Adrenal gland (tissue), 12 donors: ENCODE measurements around the gene NKAIN2. TPM values are rescaled to one million over a fixed set of nuclear protein-coding genes. Genes with fewer than 3 reads are reported as not detected.

Experiments used
- DNase-seq, 7 donors: peaks; one replicate each; pipeline ENCODE4 v3.0.0-alpha.2; 2019 to 2020
- H3K27ac ChIP-seq, 5 donors: fragments of 200-600 bp; sonication (generic) in 4 of 5; 1 replicate in 3 of 5; 2 replicates in 2 of 5; pipeline versions ENCODE4 v1.5.1 to v1.8.0; 2016 to 2020; ENCODE audit warnings: mild to moderate bottlenecking in 1 of 5
- H3K27me3 ChIP-seq: fragments of 200-600 bp; 2 replicates; pipeline ENCODE4 v1.8.0; 2021
- H3K36me3 ChIP-seq, 2 donors: fragments of 200-600 bp; replicated peaks in 1 of 2; 1 replicate in 1 of 2; 2 replicates in 1 of 2; pipeline versions ENCODE4 v1.5.1 to v1.8.0; 2018 to 2022
- H3K4me1 ChIP-seq, 2 donors: fragments of 200-600 bp; replicated peaks in 1 of 2; 1 replicate in 1 of 2; 2 replicates in 1 of 2; pipeline versions ENCODE4 v1.5.1 to v1.8.0; 2018 to 2021
- H3K4me3 ChIP-seq, 4 donors: fragments of 200-600 bp; sonication (generic) in 3 of 4; one replicate each; pipeline ENCODE4 v1.5.1; 2016 to 2018
- H3K9me3 ChIP-seq, 3 donors: fragments of 200-600 bp; sonication (generic) in 1 of 3; replicated peaks in 1 of 3; 1 replicate in 2 of 3; 2 replicates in 1 of 3; pipeline versions ENCODE4 v1.5.1 to v1.8.0; 2016 to 2021
- CTCF ChIP-seq, 6 experiments: fragments of 450-650 bp in 4 of 6; fragments of 200-600 bp in 2 of 6; sonication (generic) in 1 of 6; IDR thresholded peaks; 1 replicate in 5 of 6; 2 replicates in 1 of 6; pipeline versions ENCODE4 v1.5.1 to v1.8.0; 2016 to 2021; ENCODE audit warnings: antibody characterized with exemption in 6 of 6, mild to moderate bottlenecking in 2 of 6, moderate library complexity in 1 of 6
- POLR2A ChIP-seq, 2 donors: fragments of 450-650 bp; IDR thresholded peaks; one replicate each; pipeline ENCODE4 v1.6.1; 2017; ENCODE audit warnings: antibody characterized with exemption in 2 of 2, mild to moderate bottlenecking in 2 of 2, moderate library complexity in 1 of 2
- WGBS, 4 donors: extraction: QIAGEN DNeasy Blood & Tissue Kit in 2 of 4; methylation state at CpG; one replicate each; pipeline versions ENCODE4 v1.1.5 to v1.1.7; 2013 to 2017; 5-methylcytosine and 5-hydroxymethylcytosine counted together
- intact Hi-C, 2 donors: fragments of 100-400 bp; cut with DNase I; formaldehyde crosslinking; loops; one replicate each; pipeline versions ENCODE4 v1.14.1 to v1.15.0; 2022 to 2023
- polyA plus RNA-seq, 3 donors: library from polyadenylated mRNA; stranded (reverse); fragments of 200-250 nt in 2 of 3; fragments of 350-450 nt in 1 of 3; fragmentation: Illumina TruSeq in 1 of 3; extraction: RNeasy Lipid Tissue Mini Kit (QIAGEN cat#74804) in 1 of 3; gene quantifications; one replicate each; pipeline ENCODE4 v1.2.3, GENCODE V29; 2013 to 2014
- total RNA-seq, 9 donors: library from RNA; depleted of rRNA in 4 of 9; stranded (reverse); fragments of >200 nt in 4 of 9; fragments of 120-200 nt in 1 of 9; fragmentation: NEBNext Ultra II Directional in 1 of 9; extraction: Animal tissue kit (Norgen Biotek cat#: 25700) in 1 of 9; gene quantifications; one replicate each; pipeline versions ENCODE4 v1.1.0 to v1.2.4, GENCODE V29; 2013 to 2023
- donor health status: healthy with polysubstance abuse.
- donor health status: Bipolar disorder and iron deficiency.
- donor health status: DM: yes; HTN: yes; CAD: no.
- donor health status: DM: no; HTN: no; CAD: no.
- donor health status: DM: no; HTN: no; CAD: no.
- donor health status: DM: yes; HTN: yes; CAD: no.

The NKAIN2 gene
- total and polyA plus RNA-seq, 12 donors, result under 0.01 to 0.61 (median 0.23) TPM; not detected in 3

- Histone ChIP-seq H3K27ac (no peak overlapping the region), H3K4me1 (no peaks in the 10 kb centered on the region), H3K9me3 (no peaks in the 10 kb centered on the region), H3K4me3 (no peak overlapping the region), H3K27me3 (no peaks in the 10 kb centered on the region), H3K36me3 (no peaks in the 10 kb centered on the region)
- TF ChIP-seq POLR2A (IDR thresholded peaks at IDR 0.05) (no peak), CTCF (IDR thresholded peaks at IDR 0.05) (no peak)
- no peak for DNase-seq
- intact Hi-C loops, result no loop called here
Measured at GRCh38 chr6:124793398-124793797, 989.7 kb downstream of the NKAIN2 start.

GRCh38 chr6:124795643-124796463 lies 992.2 kb downstream of the NKAIN2 start:
- H3K9me3 ChIP-seq, result no peaks in the 10 kb centered on the region
- no peaks in the 10 kb centered on the region for H3K27me3 ChIP-seq
- intact Hi-C loops, result no loop called here
- no peaks in the 10 kb centered on the region for H3K4me1 ChIP-seq
- H3K36me3 ChIP-seq, result no peaks in the 10 kb centered on the region
- peak in 6 of 7 donors; percentile 8 to 65 (median 28) for DNase-seq
- no peak for TF ChIP-seq POLR2A (IDR thresholded peaks at IDR 0.05)
- TF ChIP-seq CTCF (IDR thresholded peaks at IDR 0.05), result peak in 5 of 6 experiments; percentile 11 to 43 (median 37)
- H3K27ac ChIP-seq, result no peak overlapping the region
- H3K4me3 ChIP-seq, result no peak overlapping the region
- 86 to 90% (median 89%) methylated on average over 4 of the region's 4 CpGs for WGBS, 4 donors

- WGBS, 4 donors, result 82 to 87% (median 85%) methylated on average over 4 of the region's 4 CpGs
- Histone ChIP-seq H3K9me3 (no peaks in the 10 kb centered on the region), H3K4me3 (no peak overlapping the region), H3K27ac (no peak overlapping the region), H3K36me3 (no peaks in the 10 kb centered on the region), H3K4me1 (no peaks in the 10 kb centered on the region), H3K27me3 (no peaks in the 10 kb centered on the region)
- TF ChIP-seq POLR2A (IDR thresholded peaks at IDR 0.05) (no peak), CTCF (IDR thresholded peaks at IDR 0.05) (no peak)
- no peak for DNase-seq
- intact Hi-C loops, result no loop called here
Measured at GRCh38 chr6:124796464-124796970, 992.9 kb downstream of the NKAIN2 start.

GRCh38 chr6:124797224-124797623 lies 993.6 kb downstream of the NKAIN2 start:
- no peaks in the 10 kb centered on the region for H3K27me3 ChIP-seq
- H3K27ac ChIP-seq, result no peak overlapping the region
- no peak overlapping the region for H3K4me3 ChIP-seq
- intact Hi-C loops, result no loop called here
- no peaks in the 10 kb centered on the region for H3K4me1 ChIP-seq
- no peaks in the 10 kb centered on the region for H3K36me3 ChIP-seq
- DNase-seq, result no peak
- TF ChIP-seq CTCF (IDR thresholded peaks at IDR 0.05), result no peak
- TF ChIP-seq POLR2A (IDR thresholded peaks at IDR 0.05), result no peak
- H3K9me3 ChIP-seq, result no peaks in the 10 kb centered on the region
